Retinal pigment epithelial cell (primary cell): ENCODE data around the gene C1orf210.

Experiments
- DNase-seq: peaks from one replicate; pipeline ENCODE4 v3.0.0-alpha.2; 2010; ENCODE audit warnings: low read depth
- H3K4me3 ChIP-seq: 2 replicates; pipeline ENCODE4 v1.5.1; 2011; ENCODE audit warnings: mild to moderate bottlenecking, low read length, control low read depth, moderate library complexity
- TF ChIP-seq, protein P1 (sequence below): conservative IDR thresholded peaks from 2 replicates; pipeline ENCODE4 v1.5.1; 2011; ENCODE audit warnings: low read depth, low read length, control low read depth, inconsistent platforms

C1orf210 gene

DNA sequence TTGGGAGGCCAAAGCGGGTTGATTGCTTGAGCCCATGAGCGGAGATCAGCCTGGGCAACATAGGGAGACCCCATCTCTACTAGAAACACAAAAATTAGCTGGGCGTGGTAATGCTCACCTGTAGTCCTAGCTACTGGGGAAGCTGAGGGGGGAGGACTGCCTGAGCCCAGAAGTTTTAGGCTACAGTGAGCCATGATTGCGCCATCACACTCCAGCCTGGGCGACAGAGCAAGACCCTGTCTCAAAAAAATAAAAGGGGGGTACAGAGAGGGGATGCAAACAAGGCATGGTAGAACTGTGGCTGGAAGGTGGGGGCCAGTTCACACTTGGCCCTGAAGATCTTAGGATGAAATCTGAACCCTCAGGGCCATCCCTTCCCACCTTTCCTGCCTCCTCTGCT lies 1.2 kb upstream of the C1orf210 start:
- H3K4me3 ChIP-seq = no peak overlapping the region
- TF ChIP-seq, protein P1, sequence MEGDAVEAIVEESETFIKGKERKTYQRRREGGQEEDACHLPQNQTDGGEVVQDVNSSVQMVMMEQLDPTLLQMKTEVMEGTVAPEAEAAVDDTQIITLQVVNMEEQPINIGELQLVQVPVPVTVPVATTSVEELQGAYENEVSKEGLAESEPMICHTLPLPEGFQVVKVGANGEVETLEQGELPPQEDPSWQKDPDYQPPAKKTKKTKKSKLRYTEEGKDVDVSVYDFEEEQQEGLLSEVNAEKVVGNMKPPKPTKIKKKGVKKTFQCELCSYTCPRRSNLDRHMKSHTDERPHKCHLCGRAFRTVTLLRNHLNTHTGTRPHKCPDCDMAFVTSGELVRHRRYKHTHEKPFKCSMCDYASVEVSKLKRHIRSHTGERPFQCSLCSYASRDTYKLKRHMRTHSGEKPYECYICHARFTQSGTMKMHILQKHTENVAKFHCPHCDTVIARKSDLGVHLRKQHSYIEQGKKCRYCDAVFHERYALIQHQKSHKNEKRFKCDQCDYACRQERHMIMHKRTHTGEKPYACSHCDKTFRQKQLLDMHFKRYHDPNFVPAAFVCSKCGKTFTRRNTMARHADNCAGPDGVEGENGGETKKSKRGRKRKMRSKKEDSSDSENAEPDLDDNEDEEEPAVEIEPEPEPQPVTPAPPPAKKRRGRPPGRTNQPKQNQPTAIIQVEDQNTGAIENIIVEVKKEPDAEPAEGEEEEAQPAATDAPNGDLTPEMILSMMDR = no peak
- no peak for DNase-seq

DNA sequence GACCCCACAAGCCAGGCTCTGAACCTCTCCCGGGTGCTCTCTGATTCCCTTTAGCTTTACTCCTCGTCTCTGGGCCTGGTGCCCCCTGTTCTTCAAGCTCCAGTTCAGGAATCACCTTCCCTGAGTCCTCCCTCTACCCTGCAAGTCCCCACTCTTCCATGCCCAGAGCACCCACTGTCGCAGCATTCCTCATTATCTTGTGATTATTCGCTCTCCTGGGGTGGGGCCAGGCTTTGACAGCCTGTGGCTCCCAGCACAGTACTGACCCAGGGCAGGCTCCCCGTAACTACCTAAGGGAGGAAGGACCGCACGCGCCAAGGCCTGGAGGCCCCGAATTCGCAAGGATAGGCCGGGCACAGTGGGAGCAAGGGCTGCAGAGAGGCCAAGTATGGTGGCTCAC lies 734 bp upstream of the C1orf210 start:
- TF ChIP-seq, protein P1 = no peak
- DNase-seq = no peak

DNA sequence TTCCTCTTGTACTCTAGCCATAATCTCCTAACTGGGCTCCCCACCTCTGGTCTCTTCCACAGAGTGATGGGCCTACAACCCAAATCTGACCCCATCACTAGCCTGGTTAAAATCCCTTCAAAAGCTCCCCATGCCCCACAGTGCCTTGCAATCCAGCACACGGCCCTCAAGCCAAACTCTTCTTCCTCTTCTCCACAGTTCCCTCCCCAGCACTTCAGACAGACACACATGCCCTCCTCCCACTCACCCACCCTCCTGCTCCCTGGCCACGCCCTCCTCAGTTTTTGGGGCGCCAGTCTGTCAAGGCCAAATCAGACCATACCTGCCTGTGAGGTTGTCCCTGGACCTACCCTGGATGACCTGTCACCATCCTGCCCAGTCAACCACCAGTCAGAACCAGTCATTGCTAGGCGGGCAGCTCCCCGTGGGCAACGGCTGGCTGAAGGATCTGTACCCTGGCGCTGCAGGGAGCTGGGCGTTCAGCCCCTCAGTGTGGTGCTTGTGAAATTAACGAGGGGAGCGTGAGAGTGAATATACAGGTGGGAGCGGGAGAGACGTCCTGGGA lies 753 bp downstream of the C1orf210 start:
- H3K4me3 ChIP-seq = no peak overlapping the region

More for the DNA sequence above, 734 bp upstream of the C1orf210 start:
- H3K4me3 ChIP-seq = no peak overlapping the region

DNA sequence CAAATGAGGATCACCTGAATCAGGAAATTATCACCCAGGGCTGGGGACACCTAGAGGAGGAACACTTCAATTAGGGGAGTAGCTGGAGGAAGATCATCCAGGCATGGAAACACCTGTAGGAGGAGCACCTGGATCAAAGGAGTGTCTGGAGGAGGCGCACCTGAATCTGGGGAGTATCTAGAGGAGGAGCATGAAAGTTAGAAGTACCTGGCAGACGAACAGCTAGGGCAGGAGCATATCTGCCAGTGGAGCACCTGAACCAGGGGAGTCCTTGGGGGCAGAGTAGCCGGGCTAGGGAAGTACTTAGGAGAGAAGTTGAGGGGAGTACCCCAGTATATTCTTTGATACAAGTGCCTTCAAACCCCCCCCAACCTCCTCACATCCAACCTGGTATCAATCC lies 1.3 kb downstream of the C1orf210 start:
- TF ChIP-seq, protein P1 = no peak
- DNase-seq = no peak
- H3K4me3 ChIP-seq = no peak overlapping the region

More for the DNA sequence above, 753 bp downstream of the C1orf210 start:
- DNase-seq = no peak
- TF ChIP-seq, protein P1 = no peak

DNA sequence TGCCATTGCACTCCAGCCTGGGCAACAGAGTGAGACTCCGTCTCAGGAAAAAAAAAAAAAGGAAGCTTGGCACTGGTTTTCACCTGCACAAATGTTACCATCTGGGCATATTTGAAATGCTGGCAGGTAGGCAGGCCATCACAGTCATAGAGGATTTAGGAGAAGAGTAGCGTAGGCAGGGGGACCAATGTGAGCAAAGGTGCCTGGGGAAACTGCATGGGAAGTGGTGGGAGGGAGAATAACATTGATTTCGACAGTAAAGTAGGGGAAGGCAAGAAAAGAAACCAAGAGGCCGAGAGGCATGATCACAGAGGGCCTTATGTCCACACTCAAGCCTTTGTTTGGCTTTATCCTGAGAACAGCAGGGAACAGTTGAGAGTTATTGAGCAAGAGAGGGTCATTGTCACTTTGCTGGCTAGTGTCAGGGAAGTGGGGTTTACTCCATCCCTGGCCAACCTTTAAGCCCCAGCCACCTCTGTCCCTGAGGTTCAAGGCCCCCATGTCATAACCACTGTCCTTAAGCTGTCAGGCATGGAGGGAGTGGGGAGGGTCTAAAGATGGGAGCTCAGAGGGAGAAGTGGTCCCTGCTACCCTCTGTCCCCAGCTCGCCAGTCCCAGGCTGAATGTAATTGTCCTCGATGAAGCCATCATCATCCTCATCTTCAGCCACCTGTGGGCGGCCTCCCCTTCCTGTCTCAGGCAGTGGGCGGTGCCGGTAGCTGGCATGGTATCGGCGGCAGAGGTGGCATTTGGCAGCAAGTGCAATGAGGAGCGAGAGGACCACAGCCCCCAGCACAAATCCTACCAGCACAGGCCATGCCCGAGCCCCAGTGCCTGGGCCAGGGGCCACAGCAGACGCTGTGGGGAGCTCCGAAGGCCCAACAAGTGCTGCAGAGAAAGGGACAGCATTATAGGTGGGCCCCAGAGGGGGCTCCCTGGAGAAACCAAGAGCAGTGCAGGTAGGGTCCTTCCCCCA lies 2.9 kb downstream of the C1orf210 start:
- TF ChIP-seq, protein P1 = no peak
- no peak overlapping the region for H3K4me3 ChIP-seq
- DNase-seq = no peak

DNA sequence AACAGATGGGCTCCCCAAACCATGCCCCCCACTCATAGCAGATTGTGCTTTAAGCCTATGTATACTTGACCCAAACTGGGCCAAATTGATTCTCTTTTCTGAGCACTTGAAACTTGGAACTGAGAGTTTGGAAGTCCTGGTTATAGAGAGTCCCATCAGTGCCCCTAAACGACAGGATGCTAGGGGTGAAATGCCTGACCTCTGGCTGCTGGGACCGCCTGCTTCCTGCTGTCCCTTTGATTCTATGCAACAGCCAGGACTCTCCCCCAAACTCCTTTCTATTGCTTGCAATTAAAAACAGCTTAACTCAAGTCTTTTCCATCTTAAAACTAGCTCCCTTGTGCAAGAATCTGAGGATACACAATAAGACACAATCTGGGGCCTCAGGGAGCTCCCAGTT lies 4.7 kb downstream of the C1orf210 start:
- TF ChIP-seq, protein P1 = no peak

More for the DNA sequence above, 4.7 kb downstream of the C1orf210 start:
- no peak overlapping the region for H3K4me3 ChIP-seq
- DNase-seq = no peak
